Placental pericyte (primary cell): ENCODE measurements around the gene TCEAL1. TPM values are rescaled to one million over a fixed set of nuclear protein-coding genes. Genes with fewer than 3 reads are reported as not detected.

Experiments used
- total RNA-seq: library from RNA; depleted of rRNA; stranded (reverse); fragments of >200 nt; gene quantifications from 2 replicates; pipeline ENCODE4 v1.2.3, GENCODE V29; 2012

The TCEAL1 gene
- 10.5 and 16.8 TPM in 2 replicates for total RNA-seq

GRCh38 chrX:103628386-103629317 lies at the start of gene TCEAL1:
TCEAL1 (plus strand) TSS chrX:103628975; CDS start chrX:103629917, 942 bp downstream.

GRCh38 chrX:103585411-103586313 lies 43.1 kb upstream of the TCEAL1 start, which contains the start of gene TCEAL4:
TCEAL4 (plus strand) TSS chrX:103585515; CDS start chrX:103586676, 1,161 bp downstream.

GRCh38 chrX:103607364-103608305 lies 21.1 kb upstream of the TCEAL1 start, which contains the start of gene TCEAL3:
TCEAL3 (plus strand) TSS chrX:103607963; CDS start chrX:103609065, 1,102 bp downstream.

Other genes starting within 250 kb of the TCEAL1 start
- gene RAB40A, start 109.5 kb upstream of the TCEAL1 start, total RNA-seq = under 0.01 TPM in 1 of 2 replicates, not detected in the other
- 12.5 and 31.7 TPM in 2 replicates for gene TCEAL4, start 43.5 kb upstream of the TCEAL1 start, total RNA-seq
- 4.6 and 12.9 TPM in 2 replicates for gene TCEAL3, start 21.0 kb upstream of the TCEAL1 start, total RNA-seq
- gene MORF4L2, start 57.7 kb downstream of the TCEAL1 start, total RNA-seq = 773 and 866 TPM in 2 replicates
- gene TMEM31, start 81.9 kb downstream of the TCEAL1 start, total RNA-seq = not detected in 2 replicates
- not detected in 2 replicates for gene PLP1, start 147.9 kb downstream of the TCEAL1 start, total RNA-seq
- gene RAB9B, start 203.3 kb downstream of the TCEAL1 start, total RNA-seq = 0.14 TPM in 1 of 2 replicates, not detected in the other